K562 (cell line): Measurements from ENCODE around the gene BRD7. TPM values are rescaled to one million over a fixed set of nuclear protein-coding genes. Genes with fewer than 3 reads are reported as not detected.
A peak's percentile ranks its signal among the peaks of the same experiment; 100 is the strongest.

Source experiments
- ATAC-seq: fragments of 200-7000 bp; cut with Tn5 transposase; 3 replicates; pipeline ENCODE4 v1.9.1; 2020; ENCODE audit warnings: moderate library complexity
- Bru-seq: library from RNA; stranded (reverse); fragments of 400-500 nt; gene quantifications from one replicate; lab custom pipeline; 2021; lab: Mats Ljungman, UMichigan
- BruChase-seq, 2 experiments: library from RNA; stranded (reverse); fragments of 400-500 nt; gene quantifications; one replicate each; lab custom pipeline; 2021; lab: Mats Ljungman, UMichigan
- BruUV-seq: library from RNA; stranded (reverse); fragments of 400-500 nt; replicated peaks from 2 replicates; lab custom pipeline; 2021; lab: Mats Ljungman, UMichigan
- CTCF ChIA-PET: fragments of 300-600 bp; formaldehyde crosslinking; extraction: SDS; loops from one replicate; lab custom pipeline; 2021; ENCODE audit warnings: low intra/inter-chr PET ratio; lab: Yijun Ruan, JAX
- POLR2A ChIA-PET: fragments of 300-600, 350-650 bp; sonication (Branson Sonifier 250); formaldehyde crosslinking; extraction: SDS; loops from one replicate; lab custom pipeline; 2021; ENCODE audit warnings: antibody characterized with exemption, inconsistent platforms; lab: Yijun Ruan, JAX
- DNase-seq, 4 experiments: peaks; one replicate each; pipeline versions ENCODE4 v3.0.0 to v3.0.0-alpha.2; 2011 to 2018; ENCODE audit warnings: low spot score in 3 of 4, mixed read lengths in 3 of 4; ENCODE audit errors: extremely low read depth in 1 of 4
- FAIRE-seq: peaks from 2 replicates; lab custom pipeline; 2011; peaks lifted over from hg19 to GRCh38; lab: Jason Lieb, UNC
- H2AFZ ChIP-seq: 2 replicates; pipeline ENCODE4 v1.6.0; 2011; ENCODE audit warnings: low read depth, low read length, control low read depth, inconsistent platforms
- H3K27ac ChIP-seq: fragments of 200-600 bp; 3 replicates; pipeline ENCODE4 v1.8.0; 2011; ENCODE audit warnings: low read depth, mild to moderate bottlenecking, control low read depth, inconsistent platforms, low read length, moderate library complexity, mixed read lengths; ENCODE audit errors: extremely low read depth
- H3K27me3 ChIP-seq, 2 experiments: fragments of 300-600 bp in 1 of 2; 2 replicates in 1 of 2; 3 replicates in 1 of 2; pipeline versions ENCODE4 v1.6.0 to v1.8.0; 2011; ENCODE audit warnings: inconsistent platforms in 2 of 2, low read length in 2 of 2, mild to moderate bottlenecking in 1 of 2, mixed read lengths in 1 of 2, moderate library complexity in 1 of 2; ENCODE audit not compliant: control insufficient read depth in 2 of 2, insufficient read depth in 2 of 2
- H3K36me3 ChIP-seq: fragments of 300-600 bp; 3 replicates; pipeline ENCODE4 v1.8.0; 2011; ENCODE audit warnings: mild to moderate bottlenecking, low read length, inconsistent platforms; ENCODE audit not compliant: control insufficient read depth, insufficient read depth
- H3K4me1 ChIP-seq, 2 experiments: fragments of 200-600 bp in 1 of 2; replicated peaks in 1 of 2; 2 replicates in 1 of 2; 3 replicates in 1 of 2; pipeline versions ENCODE4 v1.5.1 to v1.8.0; 2011; ENCODE audit warnings: inconsistent platforms in 2 of 2, low read length in 2 of 2, mild to moderate bottlenecking in 1 of 2, mixed read lengths in 1 of 2, moderate library complexity in 1 of 2; ENCODE audit not compliant: control insufficient read depth in 2 of 2, insufficient read depth in 2 of 2
- H3K4me2 ChIP-seq: 2 replicates; pipeline ENCODE4 v1.6.1; 2011; ENCODE audit warnings: low read length, control low read depth, inconsistent platforms, mixed read lengths; ENCODE audit not compliant: insufficient read depth
- H3K4me3 ChIP-seq: fragments of 200-600 bp; sonication (generic), shearing (Covaris generic); 2 replicates; pipeline ENCODE4 v1.5.1; 2016; ENCODE audit warnings: control low read depth, inconsistent platforms
- H3K79me2 ChIP-seq: fragments of 200-600 bp; 3 replicates; pipeline ENCODE4 v1.8.0; 2011; ENCODE audit warnings: low read length, inconsistent platforms; ENCODE audit not compliant: control insufficient read depth, insufficient read depth
- H3K9ac ChIP-seq, 2 experiments: 2 replicates each; pipeline versions ENCODE4 v1.6.0 to v1.6.1; 2011; ENCODE audit warnings: low read depth in 2 of 2, low read length in 2 of 2, control low read depth in 1 of 2, inconsistent platforms in 1 of 2, mild to moderate bottlenecking in 1 of 2, mixed read lengths in 1 of 2; ENCODE audit not compliant: insufficient read depth in 1 of 2
- H3K9me1 ChIP-seq: one replicate; pipeline ENCODE4 v1.6.0; 2011; ENCODE audit warnings: inconsistent platforms, mild to moderate bottlenecking, low read length, moderate library complexity; ENCODE audit not compliant: control insufficient read depth, insufficient read depth
- H3K9me3 ChIP-seq: replicated peaks from 2 replicates; pipeline ENCODE4 v1.5.1; 2011; ENCODE audit warnings: low read depth, low read length, inconsistent platforms; ENCODE audit not compliant: control insufficient read depth, insufficient read depth
- H4K20me1 ChIP-seq: replicated peaks from 2 replicates; pipeline ENCODE4 v1.6.1; 2011; ENCODE audit warnings: low read length, inconsistent platforms, mixed read lengths; ENCODE audit not compliant: control insufficient read depth, insufficient read depth
- FUS ChIP-seq: fragments of 200-400 bp; formaldehyde crosslinking; optimal IDR thresholded peaks from 2 replicates; pipeline ENCODE3; 2017; ENCODE audit warnings: low read depth, low read length
- GATAD2B ChIP-seq: fragments of 450-650 bp; IDR thresholded peaks from 2 replicates; pipeline ENCODE4 v1.6.1; 2017; ENCODE audit warnings: mild to moderate bottlenecking, borderline replicate concordance
- ZNF133 ChIP-seq: fragments of 250-450 bp; sonication (Bioruptor Pico); IDR thresholded peaks from 2 replicates; pipeline ENCODE4 v1.4.0; 2020; ENCODE audit warnings: mild to moderate bottlenecking
- ZNF551 ChIP-seq: fragments of 250-450 bp; sonication (Bioruptor Pico); IDR thresholded peaks from 2 replicates; pipeline ENCODE4 v1.5.0; 2021; ENCODE audit warnings: mild to moderate bottlenecking, moderate library complexity
- WGBS: fragments of 100-300 bp; shearing (Covaris generic); methylation state at CpG from one replicate; pipeline ENCODE4 v1.1.6; 2016; ENCODE audit warnings: low coverage, mixed read lengths; ENCODE audit not compliant: insufficient coverage; ENCODE audit errors: missing lambda C conversion rate; 5-methylcytosine and 5-hydroxymethylcytosine counted together
- in situ Hi-C: fragments of 300-500 bp; cut with MboI; formaldehyde crosslinking; loops from 4 replicates; pipeline ENCODE4 v1.15.0; 2018; ENCODE audit warnings: inconsistent platforms, mixed read lengths
- intact Hi-C: fragments of 100-400 bp; cut with micrococcal nuclease; formaldehyde crosslinking; loops from 2 replicates; pipeline ENCODE4 v1.14.2; 2022
- long read RNA-seq, 3 experiments: library from polyadenylated mRNA in 2 of 3; library from RNA in 1 of 3; unstranded in 2 of 3; stranded (forward) in 1 of 3; transcript quantifications; one replicate each; pipeline ENCODE4 v2.0.0, GENCODE V29; 2019 to 2022
- polyA minus RNA-seq, 3 experiments: library from RNA; depleted of rRNA, polyadenylated mRNA; stranded (reverse); fragments of >200 nt; gene quantifications; 2 replicates each; pipeline ENCODE4 v1.2.3, GENCODE V29; 2011
- polyA plus RNA-seq, 8 experiments: library from polyadenylated mRNA; depleted of rRNA in 4 of 8; stranded (reverse) in 5 of 8; unstranded in 3 of 8; fragments of >200 nt; fragmentation: Nextera tagmentation in 2 of 8; fragmentation: Illumina TruSeq in 1 of 8; extraction: Ambion mirVana in 2 of 8; extraction: Trizol in 1 of 8; gene quantifications; 2 replicates each; pipeline versions ENCODE4 v1.2.1 to v1.2.3, GENCODE V29; 2011 to 2014; ENCODE audit warnings: inconsistent platforms in 1 of 8, missing spikeins in 1 of 8
- total RNA-seq, 7 experiments: library from RNA; depleted of rRNA in 6 of 7; stranded (reverse); fragments of >200 nt in 6 of 7; fragmentation: Illumina TruSeq in 2 of 7; extraction: Trizol in 2 of 7; gene quantifications; 2 replicates each; pipeline versions ENCODE4 v1.2.1 to v1.2.3, GENCODE V29; 2011 to 2021; ENCODE audit warnings: low replicate concordance in 1 of 7
- TF ChIP-seq, protein P1 (sequence below): fragments of 250-450 bp; sonication (Bioruptor Pico); IDR thresholded peaks from 2 replicates; pipeline ENCODE4 v1.5.0; 2021; ENCODE audit warnings: mild to moderate bottlenecking, moderate library complexity
- TF ChIP-seq, protein P2 (sequence below), 3 experiments: IDR thresholded peaks in 2 of 3; conservative IDR thresholded peaks in 1 of 3; 2 replicates each; pipeline ENCODE4 v1.5.1; 2011 to 2012; ENCODE audit warnings: low read length in 3 of 3, mild to moderate bottlenecking in 3 of 3, control low read depth in 2 of 3, improper control_type of control experiment in 1 of 3, inconsistent platforms in 1 of 3, low read depth in 1 of 3, mixed read lengths in 1 of 3, moderate library complexity in 1 of 3; ENCODE audit not compliant: insufficient read depth in 2 of 3
- TF ChIP-seq, protein P3 (sequence below): conservative IDR thresholded peaks from 2 replicates; pipeline ENCODE4 v1.6.1; 2011; ENCODE audit warnings: low read depth, mild to moderate bottlenecking, low read length; ENCODE audit not compliant: control insufficient read depth

Gene BRD7
- 29.1 and 47.8 TPM in 2 replicates for total RNA-seq (2011; cell fraction: chromatin; rRNA removed; ENCODE audit: low replicate concordance)
- total RNA-seq (2011; cell fraction: nucleolus; rRNA removed): 16.5 and 17.9 TPM in 2 replicates
- 26.1 and 42.0 TPM in 2 replicates for total RNA-seq (2011; cell fraction: nucleoplasm; rRNA removed)
- total RNA-seq (2014; rRNA removed): 68.7 and 80.5 TPM in 2 replicates
- total RNA-seq (2014; rRNA removed; fragmentation: Illumina TruSeq; extraction: Trizol): 101 TPM in 2 replicates
- total RNA-seq (2015; rRNA removed; fragmentation: Illumina TruSeq; extraction: Trizol): 82.3 and 90.0 TPM in 2 replicates
- total RNA-seq (2021): 67.3 and 68.5 TPM in 2 replicates
- polyA plus RNA-seq (2011; rRNA removed): 77.9 and 95.9 TPM in 2 replicates
- polyA plus RNA-seq (2011; cell fraction: cytosol; rRNA removed): 13.9 and 27.6 TPM in 2 replicates
- 53.1 and 64.2 TPM in 2 replicates for polyA plus RNA-seq (2011; cell fraction: nucleus; rRNA removed)
- polyA plus RNA-seq (2012): 53.8 and 86.1 TPM in 2 replicates
- polyA plus RNA-seq (2014; fragmentation: Illumina TruSeq; extraction: Trizol): 92.4 and 94.7 TPM in 2 replicates
- polyA plus RNA-seq (2014; fragmentation: Nextera tagmentation; extraction: Ambion mirVana): 10 to 100 TPM; 20.6 to 26.3 TPM
- polyA plus RNA-seq (2014; rRNA removed): 54.7 and 59.7 TPM in 2 replicates
- polyA minus RNA-seq (2011; rRNA and poly(A)+ RNA removed): 83.8 and 86.3 TPM in 2 replicates
- polyA minus RNA-seq (2011; cell fraction: cytosol; rRNA and poly(A)+ RNA removed): 21.9 and 36.5 TPM in 2 replicates
- polyA minus RNA-seq (2011; cell fraction: nucleus; rRNA and poly(A)+ RNA removed): 23.4 and 33.0 TPM in 2 replicates
- percentile 87 among the genes with signal in this experiment for Bru-seq, nascent RNA
- BruChase-seq, experiment 1, labeled RNA remaining after a 2-hour chase: percentile 92 among the genes with signal in this experiment
- percentile 91 among the genes with signal in this experiment for BruChase-seq, experiment 2, labeled RNA remaining after a 6-hour chase
- long read RNA-seq, experiment 1, full-length matches to known transcripts: 79 of 213 reads
- long read RNA-seq, experiment 1, partial matches to known transcripts: 86 of 213 reads
- long read RNA-seq, experiment 1, other reads (novel, unspliced or antisense): 48 of 213 reads
- long read RNA-seq, experiment 2, full-length matches to known transcripts: 18 of 56 reads
- long read RNA-seq, experiment 2, partial matches to known transcripts: 19 of 56 reads
- long read RNA-seq, experiment 2, other reads (novel, unspliced or antisense): 19 of 56 reads
- long read RNA-seq, experiment 3, full-length matches to known transcripts: 1 of 13 reads
- long read RNA-seq, experiment 3, partial matches to known transcripts: 12 of 13 reads
- long read RNA-seq, experiment 3, other reads (novel, unspliced or antisense): 0 of 13 reads

DNA sequence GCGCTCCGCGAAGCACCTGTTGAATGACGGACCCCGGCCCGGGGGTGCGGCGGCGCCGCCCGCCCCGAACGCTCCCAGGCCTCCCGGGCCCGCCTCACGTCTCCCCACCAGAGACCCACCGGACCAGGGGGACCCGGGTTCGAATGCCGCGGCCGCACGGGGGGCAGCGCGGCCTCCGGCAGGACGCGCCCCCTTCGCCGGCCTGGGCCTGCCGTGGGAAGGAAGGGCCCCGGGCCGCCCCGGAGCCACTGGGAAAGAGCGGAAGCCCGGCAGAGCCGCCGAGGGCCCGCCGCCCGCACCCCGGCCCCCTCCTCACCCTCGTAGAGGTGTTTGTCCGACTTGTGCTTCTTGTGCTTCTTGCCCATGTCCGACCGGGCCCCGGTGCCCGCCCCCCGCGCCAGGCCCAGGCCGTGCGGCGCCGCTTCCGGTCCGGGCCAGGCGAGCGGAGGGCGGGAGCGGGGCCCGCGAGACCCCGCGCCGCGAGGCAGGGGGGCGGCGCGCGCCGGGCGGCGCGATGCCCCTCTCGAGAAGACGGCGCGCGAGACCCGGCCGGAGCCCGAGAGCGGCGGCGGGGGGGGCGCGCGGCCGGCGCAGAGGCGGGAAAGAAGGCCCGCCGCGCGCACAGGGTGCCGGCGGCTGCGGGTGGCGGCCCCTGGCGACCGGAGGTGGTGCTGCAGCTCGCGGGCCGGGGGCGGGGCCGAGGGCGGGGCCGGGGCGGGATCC, at the start of gene BRD7:
BRD7 (minus strand) TSS at position 579 of the 723 bp plus-strand sequence; CDS start at position 365, 214 bp downstream.
- H3K9me1 ChIP-seq: no peaks in the 10 kb centered on the region
- peaks cover 49% of the 10 kb centered on the region for H3K79me2 ChIP-seq
- in situ Hi-C loops: loop anchor here (10.0 kb wide), 1 partner anchor 344 kb away; the partner anchor contains the start of gene CNEP1R1
- FAIRE-seq (no peak), DNase-seq (peak; percentile 74 to 93 (median 91)), ATAC-seq (peak; percentile 82)
- ChIA-PET CTCF (interaction anchor here (0.7 to 1.2 kb wide), 4 partner anchors 46 to 439 kb away, joined by 3 to 4 read pairs (median 4); no protein-coding TSS in a partner anchor), POLR2A (interaction anchor here (1.2 kb wide), 1 partner anchor 15 kb away, joined by 7 read pairs; no protein-coding TSS in a partner anchor)
- H4K20me1 ChIP-seq: no peaks in the 10 kb centered on the region
- WGBS: under 1% methylated on average over 39 of the region's 109 CpGs
- H3K27me3 ChIP-seq: peaks cover 0 to 11% of the 10 kb centered on the region in 2 experiments; a peak in 2 of 5 replicates
- H3K4me1 ChIP-seq: peaks cover 12 to 15% of the 10 kb centered on the region in 2 experiments
- BruUV-seq: no TSS peak
- peaks cover 39% of the 10 kb centered on the region for H3K36me3 ChIP-seq
- H3K27ac ChIP-seq: peak within 1 kb of the TSS; percentile 72
- no peaks in the 10 kb centered on the region; the same call in 1 of the 2 replicates for H3K9me3 ChIP-seq
- peak within 1 kb of the TSS; percentile 87 for H3K4me3 ChIP-seq
- H3K4me2 ChIP-seq: peak within 1 kb of the TSS; percentile 72
- peak within 1 kb of the TSS; percentile 81 to 90 for H3K9ac ChIP-seq
- H2AFZ ChIP-seq: peak within 1 kb of the TSS; percentile 99
- intact Hi-C loops: no loop called here
- no peak for TF ChIP-seq ZNF133 (CRISPR knock-in tag)
- peak; percentile 6 for TF ChIP-seq FUS
- TF ChIP-seq, protein P1, sequence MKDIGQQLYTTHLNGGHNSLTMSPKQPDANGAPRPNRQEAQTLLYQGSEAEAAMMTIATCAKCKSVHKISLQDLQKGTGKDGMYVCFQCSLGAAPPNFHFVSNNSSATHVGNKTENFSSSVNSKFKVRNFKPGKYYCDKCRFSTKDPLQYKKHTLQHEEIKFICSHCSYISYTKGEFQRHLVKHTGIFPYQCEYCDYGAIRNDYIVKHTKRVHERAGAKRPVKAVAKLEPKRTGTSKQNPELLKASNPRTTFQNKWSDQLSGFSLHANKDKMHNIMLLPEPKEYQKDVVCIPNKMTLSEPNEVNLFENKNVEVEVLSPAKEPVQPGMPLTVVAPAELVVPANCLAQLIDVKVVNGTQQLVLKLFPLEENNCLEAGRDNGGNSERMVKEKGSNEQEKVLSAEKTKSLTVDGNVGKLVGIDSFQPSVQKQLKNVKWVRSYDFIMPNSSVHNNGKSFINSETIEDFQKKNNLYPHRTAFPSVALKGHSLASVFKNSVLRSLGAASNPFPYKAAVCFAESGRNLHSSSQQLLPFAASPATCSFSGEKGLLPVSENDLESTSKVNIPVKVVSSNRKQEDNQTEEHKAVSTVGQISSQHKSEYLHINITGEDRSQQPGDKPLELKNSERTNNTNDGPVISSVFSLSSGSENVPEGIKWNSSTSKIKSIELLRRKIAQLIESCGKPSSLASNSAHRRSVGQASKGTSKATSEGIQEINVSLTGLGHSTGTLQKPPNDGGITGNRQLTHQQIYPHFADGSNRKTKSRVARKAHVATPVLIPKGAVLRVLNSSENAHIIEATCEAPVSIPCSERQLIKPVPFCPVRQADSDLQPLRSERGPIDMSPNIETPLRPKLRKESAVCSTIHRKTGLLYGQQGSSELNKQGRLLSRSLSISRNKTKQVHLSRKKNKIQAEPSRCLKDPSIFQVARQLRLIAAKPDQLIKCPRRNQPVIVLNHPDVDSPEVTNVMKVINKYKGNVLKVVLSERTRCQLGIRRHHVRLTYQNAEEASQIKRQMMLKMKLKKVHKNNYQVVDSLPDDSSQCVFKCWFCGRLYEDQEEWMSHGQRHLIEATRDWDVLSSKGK (CRISPR knock-in tag): no peak
- TF ChIP-seq, protein P2, sequence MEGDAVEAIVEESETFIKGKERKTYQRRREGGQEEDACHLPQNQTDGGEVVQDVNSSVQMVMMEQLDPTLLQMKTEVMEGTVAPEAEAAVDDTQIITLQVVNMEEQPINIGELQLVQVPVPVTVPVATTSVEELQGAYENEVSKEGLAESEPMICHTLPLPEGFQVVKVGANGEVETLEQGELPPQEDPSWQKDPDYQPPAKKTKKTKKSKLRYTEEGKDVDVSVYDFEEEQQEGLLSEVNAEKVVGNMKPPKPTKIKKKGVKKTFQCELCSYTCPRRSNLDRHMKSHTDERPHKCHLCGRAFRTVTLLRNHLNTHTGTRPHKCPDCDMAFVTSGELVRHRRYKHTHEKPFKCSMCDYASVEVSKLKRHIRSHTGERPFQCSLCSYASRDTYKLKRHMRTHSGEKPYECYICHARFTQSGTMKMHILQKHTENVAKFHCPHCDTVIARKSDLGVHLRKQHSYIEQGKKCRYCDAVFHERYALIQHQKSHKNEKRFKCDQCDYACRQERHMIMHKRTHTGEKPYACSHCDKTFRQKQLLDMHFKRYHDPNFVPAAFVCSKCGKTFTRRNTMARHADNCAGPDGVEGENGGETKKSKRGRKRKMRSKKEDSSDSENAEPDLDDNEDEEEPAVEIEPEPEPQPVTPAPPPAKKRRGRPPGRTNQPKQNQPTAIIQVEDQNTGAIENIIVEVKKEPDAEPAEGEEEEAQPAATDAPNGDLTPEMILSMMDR (IDR thresholded peaks at IDR 0.05 in 2 of 3, conservative IDR thresholded peaks at IDR 0.05 in 1 of 3; ENCODE audit: insufficient read depth in 2 of 3, low read depth in 1 of 3, low read length in 3 of 3): peak in 2 of 3 experiments; percentile 51 to 68; a peak in 3 of 6 replicates
- TF ChIP-seq GATAD2B: 0 out of 2 replicates have a peak, but pooled peaks have one; percentile 29
- TF ChIP-seq, protein P3, sequence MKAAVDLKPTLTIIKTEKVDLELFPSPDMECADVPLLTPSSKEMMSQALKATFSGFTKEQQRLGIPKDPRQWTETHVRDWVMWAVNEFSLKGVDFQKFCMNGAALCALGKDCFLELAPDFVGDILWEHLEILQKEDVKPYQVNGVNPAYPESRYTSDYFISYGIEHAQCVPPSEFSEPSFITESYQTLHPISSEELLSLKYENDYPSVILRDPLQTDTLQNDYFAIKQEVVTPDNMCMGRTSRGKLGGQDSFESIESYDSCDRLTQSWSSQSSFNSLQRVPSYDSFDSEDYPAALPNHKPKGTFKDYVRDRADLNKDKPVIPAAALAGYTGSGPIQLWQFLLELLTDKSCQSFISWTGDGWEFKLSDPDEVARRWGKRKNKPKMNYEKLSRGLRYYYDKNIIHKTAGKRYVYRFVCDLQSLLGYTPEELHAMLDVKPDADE: peak; percentile 54; the same call in 1 of the 2 replicates
- TF ChIP-seq ZNF551 (CRISPR knock-in tag): no peak
